Nephron progenitor cell (in vitro differentiated cells): Measurements from ENCODE around the gene VPS13A.

Experiments
- DNase-seq: peaks from one replicate; pipeline ENCODE4 v3.0.0; 2021
- H3K27ac Mint-ChIP-seq: 2 replicates; pipeline ENCODE4 v1.8.0; 2021; ENCODE audit warnings: mild to moderate bottlenecking, moderate library complexity, mixed read lengths
- H3K27me3 Mint-ChIP-seq: 2 replicates; pipeline ENCODE4 v1.8.0; 2021; ENCODE audit warnings: mild to moderate bottlenecking, low read depth, mixed read lengths; ENCODE audit not compliant: poor library complexity
- H3K36me3 Mint-ChIP-seq: 2 replicates; pipeline ENCODE4 v1.8.0; 2021; ENCODE audit warnings: low read depth, mixed read lengths
- H3K4me1 Mint-ChIP-seq: 2 replicates; pipeline ENCODE4 v1.8.0; 2021; ENCODE audit warnings: mixed read lengths
- H3K4me3 Mint-ChIP-seq: 2 replicates; pipeline ENCODE4 v1.8.0; 2021; ENCODE audit warnings: mild to moderate bottlenecking, moderate library complexity, mixed read lengths
- H3K9me3 Mint-ChIP-seq: 2 replicates; pipeline ENCODE4 v1.8.0; 2021; ENCODE audit warnings: mild to moderate bottlenecking, moderate library complexity, mixed read lengths
- CTCF ChIP-seq: fragments of 200-600 bp; sonication (generic); IDR thresholded peaks from 2 replicates; pipeline ENCODE4 v1.5.0; 2021; ENCODE audit warnings: antibody characterized with exemption

Gene VPS13A

DNA sequence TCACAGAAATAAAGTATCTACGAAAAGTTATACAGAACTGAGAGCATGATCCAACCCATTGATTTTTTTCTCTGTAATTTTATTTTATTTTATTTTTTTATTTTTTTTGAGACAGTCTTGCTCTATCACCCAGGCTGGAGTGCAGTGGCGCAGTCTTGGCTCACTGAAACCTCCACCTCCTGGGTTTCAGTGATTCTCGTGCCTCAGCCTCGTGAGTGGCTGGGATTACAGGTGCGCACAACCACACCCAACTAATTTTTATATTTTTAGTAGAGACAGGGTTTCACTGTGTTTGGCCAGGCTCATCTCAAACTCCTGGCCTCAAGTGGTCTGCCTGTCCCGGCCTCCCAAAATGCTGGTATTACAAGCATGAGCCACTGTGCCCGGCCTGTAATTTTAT is 107.3 kb downstream of the VPS13A start:
- DNase-seq, result no peak
- Mint-ChIP-seq H3K27me3 (no peaks in the 10 kb centered on the region), H3K4me3 (no peak overlapping the region), H3K9me3 (peaks cover 19% of the 10 kb centered on the region), H3K27ac (no peak overlapping the region), H3K4me1 (no peaks in the 10 kb centered on the region), H3K36me3 (peaks cover 26% of the 10 kb centered on the region)
- no peak for TF ChIP-seq CTCF

GRCh38 chr9:77290373-77290772 is 113.0 kb downstream of the VPS13A start:
- DNase-seq, result no peak
- H3K4me3 Mint-ChIP-seq, result no peak overlapping the region

GRCh38 chr9:77291714-77292113 is 114.4 kb downstream of the VPS13A start:
- peak; percentile 3 for DNase-seq

More at GRCh38 chr9:77290373-77290772, 113.0 kb downstream of the VPS13A start:
- H3K27me3 Mint-ChIP-seq, result no peaks in the 10 kb centered on the region
- H3K4me1 Mint-ChIP-seq, result peaks cover 19% of the 10 kb centered on the region
- peaks cover 31% of the 10 kb centered on the region for H3K36me3 Mint-ChIP-seq
- H3K9me3 Mint-ChIP-seq, result peaks cover 19% of the 10 kb centered on the region
- H3K27ac Mint-ChIP-seq, result peak overlapping the region; percentile 43
- no peak for TF ChIP-seq CTCF

DNA sequence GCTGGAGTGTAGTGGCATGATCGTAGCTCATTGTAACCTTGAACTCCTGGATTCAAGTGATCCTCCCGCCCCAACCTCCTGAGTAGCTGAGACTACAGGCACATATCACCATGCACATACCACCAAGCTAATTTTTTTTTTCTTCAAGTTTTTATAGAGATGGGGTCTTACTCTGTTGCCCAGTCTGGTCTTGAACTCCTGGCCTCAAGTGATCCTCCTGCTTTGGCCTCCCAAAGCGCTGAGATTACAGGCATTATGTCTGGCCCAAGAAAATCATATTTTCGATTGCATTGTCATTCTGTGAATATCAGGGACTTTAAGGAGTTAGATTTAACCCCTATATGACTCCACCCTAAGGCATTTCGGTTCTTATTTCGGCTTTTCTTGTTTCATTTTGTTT is 116.6 kb downstream of the VPS13A start:
- Mint-ChIP-seq H3K4me1 (peaks cover 19% of the 10 kb centered on the region), H3K27me3 (no peaks in the 10 kb centered on the region), H3K9me3 (peaks cover 8% of the 10 kb centered on the region), H3K4me3 (no peak overlapping the region), H3K36me3 (peaks cover 16% of the 10 kb centered on the region), H3K27ac (no peak overlapping the region)
- TF ChIP-seq CTCF, result no peak
- no peak for DNase-seq

More at GRCh38 chr9:77291714-77292113, 114.4 kb downstream of the VPS13A start:
- Mint-ChIP-seq H3K4me3 (no peak overlapping the region), H3K36me3 (peaks cover 31% of the 10 kb centered on the region), H3K4me1 (peaks cover 19% of the 10 kb centered on the region), H3K9me3 (peaks cover 19% of the 10 kb centered on the region), H3K27me3 (no peaks in the 10 kb centered on the region), H3K27ac (peak overlapping the region; percentile 88)
- TF ChIP-seq CTCF, result peak; percentile 45

DNA sequence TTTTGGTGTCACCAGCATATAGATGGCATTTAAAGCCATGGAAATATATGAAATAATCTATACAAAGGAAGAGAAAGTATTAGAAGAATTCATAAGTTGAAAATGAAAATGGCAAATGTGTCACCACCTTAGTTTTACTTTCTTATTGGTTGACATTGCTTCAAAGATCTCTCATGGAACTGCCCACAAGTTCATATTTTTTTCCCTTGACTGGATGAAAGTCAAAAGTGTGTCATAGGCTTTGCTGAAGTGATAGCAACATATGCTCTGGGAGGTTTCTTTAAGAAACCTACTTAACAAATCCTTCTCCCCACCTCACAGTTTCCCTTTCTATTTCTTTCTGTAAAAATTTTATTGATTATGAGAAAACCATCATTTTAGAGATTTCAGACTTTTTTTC is 127.2 kb downstream of the VPS13A start:
- H3K27ac Mint-ChIP-seq, result no peak overlapping the region
- peaks cover 13% of the 10 kb centered on the region for H3K36me3 Mint-ChIP-seq
- DNase-seq, result no peak
- no peak overlapping the region for H3K4me3 Mint-ChIP-seq
- no peaks in the 10 kb centered on the region for H3K27me3 Mint-ChIP-seq
- TF ChIP-seq CTCF, result no peak
- H3K4me1 Mint-ChIP-seq, result peaks cover 6% of the 10 kb centered on the region
- peaks cover 1% of the 10 kb centered on the region for H3K9me3 Mint-ChIP-seq

- Mint-ChIP-seq H3K36me3 (peaks cover 19% of the 10 kb centered on the region), H3K27ac (peak overlapping the region; percentile 20), H3K27me3 (no peaks in the 10 kb centered on the region), H3K4me3 (no peak overlapping the region), H3K9me3 (no peaks in the 10 kb centered on the region), H3K4me1 (peaks cover 6% of the 10 kb centered on the region)
- no peak for DNase-seq
- no peak for TF ChIP-seq CTCF
Measured at GRCh38 chr9:77305622-77306400, 128.5 kb downstream of the VPS13A start.
